ENCODE data around the gene CNOT9.

CNOT9 gene

DNA sequence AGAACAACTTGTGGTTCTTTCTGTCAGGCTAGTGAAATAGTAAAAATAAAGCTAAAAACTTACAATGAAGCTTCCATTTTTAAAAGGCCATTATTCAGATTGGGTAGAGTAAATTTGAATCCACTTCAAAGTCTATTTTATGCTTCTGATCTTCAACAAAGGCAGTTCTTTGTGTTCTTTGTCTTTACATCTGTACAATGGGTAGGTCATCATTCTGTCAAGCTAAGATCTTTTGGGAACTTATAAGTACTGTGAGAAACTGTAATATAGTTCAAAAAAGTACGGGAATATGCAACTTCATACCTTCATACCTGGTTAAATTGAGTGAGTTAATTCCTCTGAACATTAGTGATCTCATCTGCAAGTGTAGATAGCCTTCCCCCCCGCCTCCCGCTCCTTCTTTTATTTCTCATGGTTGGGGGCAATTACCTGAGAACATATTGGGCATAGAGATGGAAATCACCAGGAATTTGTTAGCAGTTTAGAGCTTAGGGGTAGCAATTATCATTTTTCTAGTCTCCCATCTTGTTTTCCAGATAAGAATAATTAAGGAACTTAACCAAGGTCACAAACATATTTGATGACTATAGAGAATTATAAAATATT, 9.7 kb downstream of the CNOT9 start:
- DNase-seq = no peak

DNA sequence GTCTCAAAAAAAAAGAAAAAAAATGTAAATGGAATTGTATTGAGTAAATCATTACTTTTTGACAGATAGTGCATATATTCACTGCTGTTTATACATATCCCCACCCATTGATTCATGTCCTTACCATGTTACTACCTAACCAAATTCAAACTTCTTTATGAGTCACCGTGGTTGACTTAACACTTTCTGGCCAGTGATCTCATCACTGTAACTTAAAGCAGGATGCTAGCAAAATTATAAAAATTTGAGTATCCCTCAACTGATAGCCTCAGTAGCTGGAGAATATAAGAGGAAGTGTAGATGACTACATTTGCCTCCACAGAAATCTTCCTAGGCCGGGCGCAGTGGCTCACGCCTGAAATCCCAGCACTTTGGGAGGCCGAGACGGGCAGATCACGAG, 13.4 kb downstream of the CNOT9 start:
- DNase-seq = no peak

DNA sequence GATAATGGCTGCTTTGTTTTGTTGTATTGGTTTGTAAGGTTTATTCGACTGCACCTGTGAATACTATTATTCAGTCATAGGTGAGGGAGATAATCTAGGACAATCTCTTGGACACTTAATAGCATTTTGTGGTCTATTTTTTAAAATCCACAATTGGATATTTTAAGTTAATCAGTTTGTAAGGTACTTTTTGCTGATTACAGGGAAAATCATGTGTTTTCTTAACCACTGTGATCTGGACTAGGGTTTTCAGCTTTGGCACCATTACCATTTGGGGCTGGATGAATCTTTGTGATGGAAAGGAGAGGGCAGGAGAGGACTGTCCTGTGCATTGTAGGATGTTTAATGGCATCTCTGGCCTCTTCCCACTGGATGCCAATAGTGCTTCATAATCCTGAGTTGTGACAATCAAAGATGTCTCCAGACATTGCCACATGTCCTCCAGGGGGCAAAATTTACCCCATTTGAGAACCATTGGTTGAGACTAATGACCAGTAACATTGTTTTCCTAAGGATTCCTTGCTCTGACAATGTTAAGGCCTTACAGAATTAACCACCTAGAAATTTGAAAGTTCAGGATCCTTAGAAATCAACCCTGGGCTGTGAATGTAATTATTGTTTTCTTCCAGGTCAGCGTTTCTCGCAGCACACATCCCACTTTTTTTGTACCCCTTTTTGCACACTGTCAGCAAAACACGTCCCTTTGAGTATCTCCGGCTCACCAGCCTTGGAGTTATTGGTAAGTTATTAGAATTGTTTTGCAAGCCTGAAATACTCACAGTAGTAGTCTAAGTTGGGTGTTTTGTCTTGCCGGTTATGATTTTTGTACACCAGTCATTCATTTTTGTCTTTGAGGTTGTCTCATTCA, 15.6 kb downstream of the CNOT9 start:
- DNase-seq = no peak

DNA sequence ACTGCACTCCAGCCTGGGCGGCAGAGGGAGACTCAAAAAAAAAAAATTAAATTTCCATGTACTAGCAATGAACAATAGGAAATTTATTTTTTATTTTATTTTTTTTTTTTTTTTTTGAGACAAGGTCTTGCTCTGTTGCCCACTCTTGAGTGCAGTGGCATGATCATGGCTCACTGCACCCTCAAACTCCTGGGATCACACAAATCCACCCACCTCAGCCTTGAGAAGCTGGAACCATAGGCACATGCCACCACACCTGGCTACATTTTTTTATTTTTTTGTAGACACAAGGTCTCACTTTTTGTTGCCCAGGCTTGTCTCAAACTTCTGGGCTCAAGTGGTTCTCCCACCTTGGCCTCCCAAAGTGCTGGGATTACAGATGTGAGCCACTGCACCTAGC, 16.9 kb downstream of the CNOT9 start:
- DNase-seq = no peak

DNA sequence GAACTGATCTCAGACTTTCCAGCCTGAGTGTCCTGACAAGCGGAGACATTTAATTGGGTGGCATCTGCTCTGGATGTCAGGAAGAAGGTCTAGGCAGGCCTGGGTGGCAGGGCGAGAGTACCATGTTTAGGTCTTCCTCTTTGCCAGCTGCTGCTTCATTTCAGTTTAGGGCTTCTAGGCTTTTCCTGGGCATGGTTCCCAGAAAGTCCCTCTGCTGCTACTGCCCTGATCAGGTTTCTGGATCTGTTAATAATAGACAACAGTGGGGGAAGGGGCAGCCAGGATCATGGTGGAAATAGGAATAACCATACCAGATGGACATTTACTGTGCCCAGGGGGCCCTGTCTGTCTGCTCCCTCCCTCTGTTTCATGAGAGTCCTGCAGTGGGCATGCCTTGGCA, 36.8 kb downstream of the CNOT9 start:
- no peak for DNase-seq

DNA sequence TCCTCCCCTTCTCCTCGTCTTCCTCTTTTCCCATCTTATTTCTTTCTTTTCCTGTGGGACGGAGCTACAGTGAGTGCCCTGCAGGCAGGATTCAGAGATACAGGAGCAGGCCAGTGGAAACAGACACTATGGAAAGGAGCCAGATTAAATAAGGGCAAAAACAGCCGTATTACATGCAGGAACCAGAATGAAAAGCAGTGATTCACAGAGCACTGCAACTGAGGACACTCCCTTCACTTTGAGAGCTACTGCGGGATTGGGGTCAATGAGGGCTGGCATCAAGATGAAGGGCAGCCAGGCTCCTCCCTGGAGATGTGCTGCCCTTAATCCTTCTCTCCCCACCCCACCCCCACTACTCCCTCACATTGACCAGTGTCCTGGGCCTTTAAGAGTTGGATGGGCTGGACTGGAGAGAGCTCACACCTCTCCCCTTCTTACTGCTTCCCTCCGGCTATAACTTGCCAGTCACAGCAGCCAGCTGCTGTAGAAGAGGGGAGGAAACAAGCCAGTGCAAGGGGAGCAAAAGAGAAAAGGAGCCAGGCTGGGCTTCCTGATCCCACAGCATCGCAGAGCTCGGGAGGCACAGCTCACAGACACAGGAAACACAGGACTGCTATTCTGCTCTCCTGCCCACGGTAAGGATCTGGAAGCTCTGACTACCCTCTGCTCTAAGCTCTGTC, 38.9 kb downstream of the CNOT9 start, which contains the start of gene PLCD4:
Gene PLCD4 (plus strand): TSS at position 464 of the 680 bp plus-strand sequence. CDS start 7,841 bp downstream, outside the sequence.
- no peak for DNase-seq

DNA sequence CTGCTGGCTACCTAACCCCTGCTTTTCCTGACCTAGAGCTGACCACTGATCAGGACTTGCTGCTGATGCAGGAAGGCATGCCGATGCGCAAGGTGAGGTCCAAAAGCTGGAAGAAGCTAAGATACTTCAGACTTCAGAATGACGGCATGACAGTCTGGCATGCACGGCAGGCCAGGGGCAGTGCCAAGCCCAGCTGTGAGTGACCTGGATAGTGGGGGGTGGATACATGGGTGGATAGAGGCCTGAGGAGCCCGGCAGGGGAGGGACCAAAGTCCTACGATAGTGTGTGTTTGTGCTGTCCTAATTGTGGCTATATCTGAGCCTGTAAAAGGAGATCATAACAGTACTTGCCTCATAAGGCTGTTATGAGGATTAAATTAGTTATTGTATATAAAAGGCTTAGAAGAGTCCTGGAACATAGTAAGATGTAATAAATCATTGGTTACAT, 47.3 kb downstream of the CNOT9 start:
- DNase-seq = no peak

DNA sequence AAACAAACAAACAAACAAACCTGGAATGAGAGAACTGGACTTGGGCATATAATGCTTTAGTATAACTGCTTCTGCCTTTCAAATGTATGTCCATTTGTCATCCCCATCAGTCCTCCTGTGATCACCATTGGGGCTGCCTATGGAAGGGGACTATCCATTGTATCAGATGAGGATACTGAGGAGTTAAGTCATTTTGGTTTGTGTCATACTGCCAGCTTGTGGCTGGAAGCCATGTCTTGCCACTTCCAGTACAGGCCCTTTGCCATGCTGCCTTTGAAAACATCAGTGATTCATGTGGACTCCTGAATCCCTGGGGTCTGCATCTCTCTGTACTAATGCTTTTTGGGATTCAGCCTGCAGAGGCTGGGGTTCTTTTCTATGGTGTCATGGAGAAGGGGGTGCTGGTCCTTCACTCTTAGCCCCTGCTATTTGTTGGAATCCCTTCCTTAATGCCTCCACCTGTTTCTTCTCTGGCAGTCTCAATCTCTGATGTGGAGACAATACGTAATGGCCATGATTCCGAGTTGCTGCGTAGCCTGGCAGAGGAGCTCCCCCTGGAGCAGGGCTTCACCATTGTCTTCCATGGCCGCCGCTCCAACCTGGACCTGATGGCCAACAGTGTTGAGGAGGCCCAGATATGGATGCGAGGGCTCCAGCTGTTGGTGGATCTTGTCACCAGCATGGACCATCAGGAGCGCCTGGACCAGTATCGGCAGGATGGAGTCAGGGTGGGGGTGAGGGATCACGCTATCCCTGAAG, 49.6 kb downstream of the CNOT9 start:
- no peak for DNase-seq

DNA sequence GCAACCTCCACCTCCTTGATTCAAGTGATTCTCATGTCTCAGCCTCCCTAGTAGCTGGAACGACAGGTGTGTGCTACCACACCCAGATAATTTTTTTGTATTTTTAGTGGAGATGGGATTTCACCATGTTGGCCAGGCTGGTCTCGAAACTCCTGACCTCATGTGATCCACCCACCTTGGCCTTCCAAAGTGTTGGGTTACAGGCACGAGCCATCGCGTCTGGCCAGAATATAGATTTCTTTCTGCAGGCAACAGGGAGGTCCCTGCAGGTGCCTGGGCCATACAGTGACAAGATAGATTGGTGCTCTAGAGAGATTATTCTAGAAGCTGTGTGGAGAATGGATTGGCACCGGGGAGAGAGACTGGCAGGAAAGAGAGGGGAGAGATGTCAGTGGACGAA, 52.4 kb downstream of the CNOT9 start:
- no peak for DNase-seq

DNA sequence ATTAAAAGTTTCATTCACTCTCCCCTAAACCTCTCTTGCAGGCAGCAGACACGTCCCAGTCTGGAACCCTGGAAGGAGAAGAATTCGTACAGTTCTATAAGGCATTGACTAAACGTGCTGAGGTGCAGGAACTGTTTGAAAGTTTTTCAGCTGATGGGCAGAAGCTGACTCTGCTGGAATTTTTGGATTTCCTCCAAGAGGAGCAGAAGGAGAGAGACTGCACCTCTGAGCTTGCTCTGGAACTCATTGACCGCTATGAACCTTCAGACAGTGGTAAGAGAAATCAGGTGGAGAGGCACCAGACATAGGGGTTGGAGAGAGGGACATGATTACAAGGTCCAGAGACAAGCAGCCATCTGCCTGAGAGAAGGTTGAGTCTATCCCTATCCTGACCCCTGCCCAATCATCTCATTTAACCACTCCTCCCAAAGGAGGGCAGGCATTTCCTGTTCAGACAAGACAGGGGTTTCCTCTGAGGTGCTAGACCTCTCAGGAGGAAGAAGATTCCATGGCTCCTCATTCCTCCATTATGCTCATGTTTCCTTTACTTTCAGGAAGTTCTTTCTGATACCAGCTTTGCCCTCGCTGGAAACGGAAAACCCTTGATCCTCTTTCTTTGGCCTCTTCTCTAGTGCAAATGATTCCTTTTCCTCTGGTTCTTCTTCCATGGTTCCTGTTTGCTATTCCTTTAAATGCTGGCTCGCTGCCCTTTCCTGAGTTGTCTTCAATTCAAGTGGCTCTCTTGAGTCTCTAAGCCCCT, 54.1 kb downstream of the CNOT9 start:
- no peak for DNase-seq

DNA sequence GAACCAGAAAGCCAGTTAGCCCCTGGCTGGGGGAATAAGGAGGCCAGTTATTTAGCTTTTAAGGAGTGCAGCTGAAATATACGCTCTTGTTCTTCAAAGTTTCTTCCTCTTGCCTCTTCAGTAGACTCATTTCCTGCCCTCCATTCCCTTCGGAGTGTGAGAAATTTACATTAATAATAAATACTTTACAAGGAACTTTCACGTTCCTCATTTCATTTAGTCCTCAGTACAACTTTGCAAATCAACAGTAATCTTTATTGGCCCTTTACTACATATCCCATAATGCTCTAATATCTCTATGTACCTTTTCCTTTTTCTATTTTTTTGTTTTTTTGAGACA, 54.7 kb downstream of the CNOT9 start:
- DNase-seq = no peak

DNA sequence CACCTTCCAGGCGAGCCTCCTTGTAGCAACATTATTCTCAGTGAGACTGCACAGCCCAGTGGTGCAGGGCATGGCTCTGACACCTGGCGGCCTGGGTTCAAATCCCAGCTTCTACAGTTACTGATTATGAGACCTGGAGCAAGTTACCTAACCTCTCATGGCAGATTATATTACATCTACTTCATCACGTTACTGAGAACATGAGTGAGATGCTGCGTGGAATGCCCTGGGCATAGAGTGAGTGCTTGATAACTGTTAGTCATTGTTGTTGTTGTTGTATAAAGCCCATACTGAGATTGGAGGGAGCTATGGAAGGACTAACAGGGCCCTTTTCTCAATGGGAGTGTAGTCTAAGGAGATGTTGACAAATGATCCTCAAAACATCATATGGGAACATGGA, 57.7 kb downstream of the CNOT9 start:
- no peak for DNase-seq

DNA sequence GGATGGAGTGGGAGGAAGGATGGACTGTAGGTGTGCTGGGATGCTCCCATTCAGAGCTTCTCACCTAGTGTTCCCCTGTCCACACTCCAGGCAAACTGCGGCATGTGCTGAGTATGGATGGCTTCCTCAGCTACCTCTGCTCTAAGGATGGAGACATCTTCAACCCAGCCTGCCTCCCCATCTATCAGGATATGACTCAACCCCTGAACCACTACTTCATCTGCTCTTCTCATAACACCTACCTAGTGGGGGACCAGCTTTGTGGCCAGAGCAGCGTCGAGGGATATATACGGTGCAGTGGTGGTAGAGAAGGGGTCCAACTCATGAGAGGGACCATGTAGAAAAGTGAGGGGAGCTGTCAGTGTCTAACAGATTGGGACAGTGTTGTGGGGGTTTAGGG, 59.3 kb downstream of the CNOT9 start:
- no peak for DNase-seq

DNA sequence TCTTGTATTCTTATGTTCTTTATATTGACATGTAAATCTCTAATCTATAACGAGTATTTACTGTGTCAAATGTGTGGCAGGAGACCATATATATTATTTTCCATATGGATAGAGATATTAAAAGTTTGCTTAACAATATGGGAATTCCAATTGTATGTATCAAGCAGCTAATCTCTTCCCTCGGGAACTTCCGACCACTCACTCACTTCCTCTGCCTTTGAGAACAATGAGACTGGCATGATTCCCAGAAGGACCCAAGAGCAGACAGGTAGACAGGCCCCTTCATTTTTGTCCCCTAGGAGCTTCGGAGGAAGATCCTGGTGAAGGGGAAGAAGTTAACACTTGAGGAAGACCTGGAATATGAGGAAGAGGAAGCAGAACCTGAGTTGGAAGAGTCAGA, 63.2 kb downstream of the CNOT9 start:
- DNase-seq = no peak

DNA sequence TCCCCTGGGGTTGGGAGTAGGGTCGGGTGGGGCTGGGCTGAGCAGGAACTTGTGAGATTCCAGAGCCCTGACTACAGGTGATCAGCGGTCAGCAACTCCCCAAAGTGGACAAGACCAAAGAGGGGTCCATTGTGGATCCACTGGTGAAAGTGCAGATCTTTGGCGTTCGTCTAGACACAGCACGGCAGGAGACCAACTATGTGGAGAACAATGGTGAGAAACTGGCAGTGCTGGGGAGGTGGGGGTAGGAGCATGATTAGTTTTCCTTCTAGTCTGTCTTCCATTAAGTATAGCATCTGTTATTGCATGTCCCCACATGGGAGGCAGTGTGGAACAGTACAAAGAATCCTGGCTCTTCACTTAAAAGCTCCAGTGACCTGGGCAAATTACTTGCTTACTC, 67.1 kb downstream of the CNOT9 start:
- no peak for DNase-seq

DNA sequence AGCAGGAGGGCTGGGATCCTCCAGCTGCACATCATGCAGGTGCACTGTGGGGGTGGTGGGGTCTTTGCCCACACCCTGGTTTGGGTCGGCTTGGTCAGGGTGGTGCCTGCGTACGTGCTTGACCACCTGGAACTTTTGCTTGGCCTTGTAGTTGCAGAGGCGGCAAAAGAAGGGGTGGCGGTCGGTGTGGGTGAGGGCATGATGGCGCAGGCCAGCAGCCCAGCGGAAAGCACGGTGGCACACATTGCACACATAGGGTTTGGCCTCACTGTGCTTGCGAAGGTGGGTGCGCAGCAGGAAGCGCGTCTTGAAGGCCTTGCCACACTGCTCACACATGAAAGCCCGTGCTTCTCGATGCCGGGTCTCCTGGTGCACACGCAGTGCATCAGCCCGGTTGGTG, 69.7 kb downstream of the CNOT9 start:
- no peak for DNase-seq

DNA sequence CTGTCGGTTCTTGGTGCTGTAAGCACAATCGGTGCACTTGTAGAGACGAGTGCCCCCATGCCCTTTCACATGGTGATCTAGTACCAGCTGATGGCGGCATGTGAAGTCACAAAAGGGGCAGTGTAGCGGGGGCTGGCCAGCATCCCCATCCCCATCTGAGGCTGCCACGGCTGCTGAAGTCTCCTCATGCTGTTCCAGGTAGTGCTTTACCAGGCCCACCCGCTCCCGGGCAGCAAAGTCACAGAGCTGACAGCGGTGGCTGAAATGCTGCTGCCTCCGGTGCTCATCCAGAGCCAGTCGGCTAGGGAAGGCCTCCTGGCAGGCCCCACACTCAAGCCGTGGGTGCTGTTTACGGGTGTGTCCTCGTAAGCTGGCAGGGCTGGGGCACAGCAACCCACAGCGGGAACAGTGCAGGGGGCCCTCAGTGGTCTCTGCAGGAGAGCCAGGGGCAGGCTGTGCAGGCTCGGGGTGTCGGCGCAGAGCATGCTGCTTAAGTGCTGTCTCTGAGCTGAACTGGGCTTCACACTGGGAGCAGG, 73.5 kb downstream of the CNOT9 start:
- DNase-seq = no peak

DNA sequence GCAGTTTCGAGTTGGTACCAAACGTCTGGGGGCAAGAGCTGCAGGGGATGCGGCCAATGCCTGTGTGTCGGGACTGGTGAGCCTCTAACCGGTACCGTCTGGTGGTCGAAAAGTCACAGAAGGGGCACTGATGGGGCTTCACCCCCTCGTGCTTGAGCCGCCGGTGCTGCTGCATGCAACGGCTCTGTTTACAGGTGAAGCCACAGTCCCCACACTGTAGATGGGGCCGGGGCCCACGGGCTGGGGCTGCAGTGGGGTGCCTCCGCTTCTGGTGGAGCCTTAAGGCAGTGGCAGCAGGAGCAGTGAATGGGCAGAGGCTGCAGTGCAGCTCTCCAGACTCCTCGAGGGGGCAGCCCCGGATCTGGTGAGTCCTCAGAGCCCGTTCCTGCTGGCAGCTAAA, 74.1 kb downstream of the CNOT9 start:
- no peak for DNase-seq

DNA sequence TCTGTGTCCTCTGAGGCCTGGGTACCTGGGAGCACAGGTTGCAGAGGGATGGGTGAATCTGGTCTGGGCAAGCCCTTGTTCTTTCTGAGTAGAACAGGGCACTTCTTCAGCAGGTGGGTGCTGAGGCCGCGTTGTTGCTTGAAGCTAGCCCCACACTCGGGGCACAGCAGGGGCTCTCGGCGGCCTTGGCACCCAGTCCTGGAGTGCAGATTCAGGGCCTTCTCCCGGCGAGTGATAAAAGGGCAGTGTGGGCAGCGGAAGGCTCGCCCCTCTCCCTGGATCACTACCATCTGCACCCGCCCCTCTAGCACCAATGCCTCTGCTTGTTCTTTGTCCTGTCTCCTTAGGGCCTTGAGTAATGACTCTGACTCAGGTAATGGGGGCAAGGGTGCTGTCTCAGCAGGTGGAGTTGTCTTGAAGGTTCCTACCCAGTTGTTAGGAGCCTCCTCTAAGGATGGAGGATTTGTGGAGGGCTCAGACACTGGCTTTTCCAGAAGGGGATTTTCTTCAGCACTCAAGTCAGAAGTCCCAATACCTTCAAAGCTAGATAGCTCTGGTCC, 75.2 kb downstream of the CNOT9 start:
- DNase-seq = no peak

DNA sequence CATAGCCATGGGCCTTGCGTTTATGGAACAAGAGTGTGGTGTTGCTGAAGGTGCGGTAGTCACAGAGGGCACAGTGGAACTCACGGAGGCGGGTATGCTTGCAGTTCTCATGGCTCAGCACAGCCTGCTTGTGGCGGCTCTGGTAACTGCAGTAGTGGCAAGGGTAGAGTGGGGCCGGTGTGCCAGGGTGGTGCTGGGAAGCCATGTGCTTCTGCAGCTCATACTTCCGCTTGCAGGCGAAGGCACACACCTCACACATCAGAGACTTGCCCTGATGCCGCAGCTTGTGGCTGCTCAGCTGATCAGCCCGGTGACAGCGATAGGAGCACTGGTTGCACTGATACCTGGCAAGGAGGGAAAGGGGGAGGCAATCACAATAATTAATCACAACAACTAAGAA, 76.1 kb downstream of the CNOT9 start:
- no peak for DNase-seq

DNA sequence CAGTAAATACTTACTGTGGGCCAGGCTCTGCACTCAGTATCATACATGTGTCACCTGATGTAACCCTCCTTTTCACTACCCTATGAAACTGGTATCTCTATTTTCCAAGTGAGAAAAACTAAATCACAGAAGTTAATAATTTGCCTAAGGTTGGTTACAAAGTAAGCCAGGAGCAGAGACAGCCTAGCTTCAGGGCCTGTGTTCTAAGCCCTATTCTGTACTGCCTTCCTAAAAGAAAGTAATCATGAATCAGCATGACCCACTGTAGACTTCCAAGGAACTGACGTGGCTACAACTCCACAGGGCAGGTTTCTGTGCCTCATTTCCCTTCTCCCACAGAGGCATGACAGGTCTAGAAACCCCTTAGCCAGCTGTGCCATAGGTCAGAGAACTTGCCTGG, 76.5 kb downstream of the CNOT9 start:
- no peak for DNase-seq

All from GDM1 (cell line).